ENCODE measurements around the gene PLEKHG5.
"Not testable (repeated sequence)": the region's sequence is repeated elsewhere in the genome, so short reads cannot be mapped to it uniquely, and the experiment has no call there.

PLEKHG5 gene

GRCh38 chr1:6436277-6436676 is 55.2 kb downstream of the PLEKHG5 start:
- H3K23ac ChIP-seq (ENCODE audit: low read depth, low read length, poor library complexity); H3K14ac ChIP-seq (ENCODE audit: low read length); H2BK5ac ChIP-seq (ENCODE audit: low read length); H2BK12ac ChIP-seq (ENCODE audit: low read length); H2AFZ ChIP-seq (ENCODE audit: low read length); H3K27ac ChIP-seq (replicated peaks; ENCODE audit: low read length); H2BK120ac ChIP-seq (ENCODE audit: low read depth, low read length); H2AK5ac ChIP-seq (ENCODE audit: low read depth, low read length); H4K8ac ChIP-seq (ENCODE audit: low read depth, low read length); H3K9ac ChIP-seq (ENCODE audit: low read depth, low read length, poor library complexity); H4K91ac ChIP-seq (ENCODE audit: low read depth, low read length, poor library complexity); H2BK15ac ChIP-seq (ENCODE audit: low read length); DNase-seq (ENCODE audit: low spot score); H3K4ac ChIP-seq (ENCODE audit: low read length); H3K4me2 ChIP-seq (ENCODE audit: insufficient read depth, low read length, poor library complexity, severe bottlenecking); H3K36me3 ChIP-seq (replicated peaks in 1 of 2; ENCODE audit: control insufficient read depth in 2 of 2, insufficient read depth in 2 of 2, low read length in 2 of 2); H3K18ac ChIP-seq (ENCODE audit: low read length); H3K9me3 ChIP-seq (replicated peaks in 1 of 2; ENCODE audit: control insufficient read depth in 2 of 2, insufficient read depth in 1 of 2, low read depth in 1 of 2, low read length in 2 of 2); H3K79me1 ChIP-seq (ENCODE audit: low read depth, low read length); H3K4me3 ChIP-seq (ENCODE audit: low read length in 2 of 2): not testable (repeated sequence)
- Histone ChIP-seq H3K4me1 (ENCODE audit: control insufficient read depth in 2 of 2, insufficient read depth in 1 of 2, low read depth in 1 of 2, low read length in 2 of 2) (peaks cover 4 to 13% of the 10 kb centered on the region in 2 donors), H3K27me3 (ENCODE audit: control insufficient read depth in 3 of 3, insufficient read depth in 3 of 3, low read depth in 1 of 3, low read length in 3 of 3) (peaks cover 2 to 43% (median 8%) of the 10 kb centered on the region in 3 experiments)
- no CpG with 5 or more reads among the region's 3 CpGs for WGBS, 2 donors (ENCODE audit: extremely low coverage in 2 of 2, insufficient read length in 2 of 2, insufficient replicate concordance in 1 of 2)

GRCh38 chr1:6435547-6435946 is 55.9 kb downstream of the PLEKHG5 start:
- WGBS, 2 donors (ENCODE audit: extremely low coverage in 2 of 2, insufficient read length in 2 of 2, insufficient replicate concordance in 1 of 2) = no CpG with 5 or more reads among the region's 3 CpGs
- no peak overlapping the region for H2BK12ac ChIP-seq (ENCODE audit: low read length)
- peaks cover 3 to 13% of the 10 kb centered on the region in 2 donors for H3K4me1 ChIP-seq (ENCODE audit: control insufficient read depth in 2 of 2, insufficient read depth in 1 of 2, low read depth in 1 of 2, low read length in 2 of 2)
- H2BK15ac ChIP-seq (ENCODE audit: low read length) = no peak overlapping the region
- no peak overlapping the region for H3K4me2 ChIP-seq (ENCODE audit: insufficient read depth, low read length, poor library complexity, severe bottlenecking)
- no peak overlapping the region for H2AFZ ChIP-seq (ENCODE audit: low read length)
- no peak overlapping the region for H4K91ac ChIP-seq (ENCODE audit: low read depth, low read length, poor library complexity)
- H3K9me3 ChIP-seq (replicated peaks in 1 of 2; ENCODE audit: control insufficient read depth in 2 of 2, insufficient read depth in 1 of 2, low read depth in 1 of 2, low read length in 2 of 2) = no peaks in the 10 kb centered on the region
- no peaks in the 10 kb centered on the region for H3K36me3 ChIP-seq (replicated peaks in 1 of 2; ENCODE audit: control insufficient read depth in 2 of 2, insufficient read depth in 2 of 2, low read length in 2 of 2)
- no peak for DNase-seq (ENCODE audit: low spot score)
- H3K23ac ChIP-seq (ENCODE audit: low read depth, low read length, poor library complexity) = no peak overlapping the region
- H3K4me3 ChIP-seq (ENCODE audit: low read length in 2 of 2) = no peak overlapping the region
- H3K4ac ChIP-seq (ENCODE audit: low read length) = no peak overlapping the region
- H4K8ac ChIP-seq (ENCODE audit: low read depth, low read length) = no peak overlapping the region
- no peak overlapping the region for H3K14ac ChIP-seq (ENCODE audit: low read length)
- H3K27ac ChIP-seq (replicated peaks; ENCODE audit: low read length) = no peak overlapping the region
- H2BK5ac ChIP-seq (ENCODE audit: low read length) = no peak overlapping the region
- H3K79me1 ChIP-seq (ENCODE audit: low read depth, low read length) = no peaks in the 10 kb centered on the region
- peaks cover 0 to 42% (median 2%) of the 10 kb centered on the region in 3 experiments for H3K27me3 ChIP-seq (ENCODE audit: control insufficient read depth in 3 of 3, insufficient read depth in 3 of 3, low read depth in 1 of 3, low read length in 3 of 3)
- H2BK120ac ChIP-seq (ENCODE audit: low read depth, low read length) = no peak overlapping the region
- no peak overlapping the region for H3K9ac ChIP-seq (ENCODE audit: low read depth, low read length, poor library complexity)
- no peak overlapping the region for H3K18ac ChIP-seq (ENCODE audit: low read length)
- no peak overlapping the region for H2AK5ac ChIP-seq (ENCODE audit: low read depth, low read length)

GRCh38 chr1:6435129-6435528 is 56.3 kb downstream of the PLEKHG5 start:
- H2BK120ac ChIP-seq (ENCODE audit: low read depth, low read length) = no peak overlapping the region
- no peak overlapping the region for H3K4me3 ChIP-seq (ENCODE audit: low read length in 2 of 2)
- peaks cover 0 to 43% (median 2%) of the 10 kb centered on the region in 3 experiments for H3K27me3 ChIP-seq (ENCODE audit: control insufficient read depth in 3 of 3, insufficient read depth in 3 of 3, low read depth in 1 of 3, low read length in 3 of 3)
- H3K4me1 ChIP-seq (ENCODE audit: control insufficient read depth in 2 of 2, insufficient read depth in 1 of 2, low read depth in 1 of 2, low read length in 2 of 2) = peaks cover 6 to 15% of the 10 kb centered on the region in 2 donors
- H3K79me1 ChIP-seq (ENCODE audit: low read depth, low read length) = no peaks in the 10 kb centered on the region
- no peak overlapping the region for H2BK15ac ChIP-seq (ENCODE audit: low read length)
- H3K14ac ChIP-seq (ENCODE audit: low read length) = no peak overlapping the region
- no peak overlapping the region for H3K9ac ChIP-seq (ENCODE audit: low read depth, low read length, poor library complexity)
- H3K4ac ChIP-seq (ENCODE audit: low read length) = no peak overlapping the region
- H3K9me3 ChIP-seq (replicated peaks in 1 of 2; ENCODE audit: control insufficient read depth in 2 of 2, insufficient read depth in 1 of 2, low read depth in 1 of 2, low read length in 2 of 2) = no peaks in the 10 kb centered on the region
- DNase-seq (ENCODE audit: low spot score) = no peak
- H3K23ac ChIP-seq (ENCODE audit: low read depth, low read length, poor library complexity) = no peak overlapping the region
- H4K91ac ChIP-seq (ENCODE audit: low read depth, low read length, poor library complexity) = no peak overlapping the region
- no peak overlapping the region for H2BK12ac ChIP-seq (ENCODE audit: low read length)
- no peak overlapping the region for H3K18ac ChIP-seq (ENCODE audit: low read length)
- H2AK5ac ChIP-seq (ENCODE audit: low read depth, low read length) = no peak overlapping the region
- H3K27ac ChIP-seq (replicated peaks; ENCODE audit: low read length) = no peak overlapping the region
- H2BK5ac ChIP-seq (ENCODE audit: low read length) = no peak overlapping the region
- whole genome bisulfite sequencing, 2 donors (ENCODE audit: extremely low coverage in 2 of 2, insufficient read length in 2 of 2, insufficient replicate concordance in 1 of 2) = no CpG with 5 or more reads among the region's 15 CpGs
- no peak overlapping the region for H3K4me2 ChIP-seq (ENCODE audit: insufficient read depth, low read length, poor library complexity, severe bottlenecking)
- H4K8ac ChIP-seq (ENCODE audit: low read depth, low read length) = no peak overlapping the region
- H3K36me3 ChIP-seq (replicated peaks in 1 of 2; ENCODE audit: control insufficient read depth in 2 of 2, insufficient read depth in 2 of 2, low read length in 2 of 2) = no peaks in the 10 kb centered on the region
- no peak overlapping the region for H2AFZ ChIP-seq (ENCODE audit: low read length)

GRCh38 chr1:6434186-6434585 is 57.3 kb downstream of the PLEKHG5 start:
- Histone ChIP-seq H3K4me2 (ENCODE audit: insufficient read depth, low read length, poor library complexity, severe bottlenecking) (no peak overlapping the region), H2AFZ (ENCODE audit: low read length) (no peak overlapping the region), H3K18ac (ENCODE audit: low read length) (no peak overlapping the region), H2BK12ac (ENCODE audit: low read length) (no peak overlapping the region), H3K27me3 (ENCODE audit: control insufficient read depth in 3 of 3, insufficient read depth in 3 of 3, low read depth in 1 of 3, low read length in 3 of 3) (peaks cover 0 to 47% (median 0%) of the 10 kb centered on the region in 3 experiments), H3K4me3 (ENCODE audit: low read length in 2 of 2) (no peak overlapping the region), H4K91ac (ENCODE audit: low read depth, low read length, poor library complexity) (no peak overlapping the region), H3K36me3 (replicated peaks in 1 of 2; ENCODE audit: control insufficient read depth in 2 of 2, insufficient read depth in 2 of 2, low read length in 2 of 2) (no peaks in the 10 kb centered on the region), H3K14ac (ENCODE audit: low read length) (no peak overlapping the region), H2AK5ac (ENCODE audit: low read depth, low read length) (no peak overlapping the region), H3K9ac (ENCODE audit: low read depth, low read length, poor library complexity) (no peak overlapping the region), H3K4me1 (ENCODE audit: control insufficient read depth in 2 of 2, insufficient read depth in 1 of 2, low read depth in 1 of 2, low read length in 2 of 2) (peaks cover 9 to 15% of the 10 kb centered on the region in 2 donors), H2BK5ac (ENCODE audit: low read length) (no peak overlapping the region), H3K23ac (ENCODE audit: low read depth, low read length, poor library complexity) (no peak overlapping the region), H3K79me1 (ENCODE audit: low read depth, low read length) (no peaks in the 10 kb centered on the region), H2BK15ac (ENCODE audit: low read length) (no peak overlapping the region), H4K8ac (ENCODE audit: low read depth, low read length) (no peak overlapping the region), H2BK120ac (ENCODE audit: low read depth, low read length) (no peak overlapping the region), H3K27ac (replicated peaks; ENCODE audit: low read length) (no peak overlapping the region), H3K4ac (ENCODE audit: low read length) (no peak overlapping the region), H3K9me3 (replicated peaks in 1 of 2; ENCODE audit: control insufficient read depth in 2 of 2, insufficient read depth in 1 of 2, low read depth in 1 of 2, low read length in 2 of 2) (no peaks in the 10 kb centered on the region)
- DNase-seq (ENCODE audit: low spot score) = no peak
- no CpG with 5 or more reads among the region's 5 CpGs for WGBS, 2 donors (ENCODE audit: extremely low coverage in 2 of 2, insufficient read length in 2 of 2, insufficient replicate concordance in 1 of 2)

All from neuronal stem cell (in vitro differentiated cells).